Liver (tissue), 9 donors: ENCODE data around the gene NOS1. TPM values are rescaled to one million over a fixed set of nuclear protein-coding genes. Genes with fewer than 3 reads are reported as not detected.

Experiments used
- DNase-seq: peaks from one replicate; pipeline ENCODE4 v3.0.0-alpha.2; 2017; ENCODE audit warnings: low spot score
- H3K27ac ChIP-seq, 2 donors: one replicate each; pipeline ENCODE4 v1.7.0; 2013; ENCODE audit warnings: inconsistent platforms in 2 of 2, low read length in 2 of 2, control low read depth in 1 of 2, low read depth in 1 of 2, mild to moderate bottlenecking in 1 of 2
- H3K27me3 ChIP-seq, 4 donors: one replicate each; pipeline versions ENCODE4 v1.6.1 to v1.7.0; 2013; ENCODE audit warnings: low read length in 3 of 4, inconsistent platforms in 1 of 4, mild to moderate bottlenecking in 1 of 4, moderate library complexity in 1 of 4; ENCODE audit not compliant: control insufficient read depth in 4 of 4, insufficient read depth in 4 of 4
- H3K36me3 ChIP-seq, 4 donors: one replicate each; pipeline versions ENCODE4 v1.6.1 to v1.7.0; 2013; ENCODE audit warnings: low read length in 3 of 4, mild to moderate bottlenecking in 3 of 4, low read depth in 1 of 4, moderate library complexity in 1 of 4; ENCODE audit not compliant: control insufficient read depth in 4 of 4, insufficient read depth in 3 of 4
- H3K4me1 ChIP-seq, 4 donors: one replicate each; pipeline versions ENCODE4 v1.6.1 to v1.7.0; 2013; ENCODE audit warnings: low read length in 3 of 4, mild to moderate bottlenecking in 3 of 4, moderate library complexity in 1 of 4; ENCODE audit not compliant: control insufficient read depth in 4 of 4, insufficient read depth in 4 of 4
- H3K4me3 ChIP-seq, 3 donors: one replicate each; pipeline versions ENCODE4 v1.6.1 to v1.7.0; 2013; ENCODE audit warnings: low read length in 3 of 3, control low read depth in 1 of 3, low read depth in 1 of 3, mild to moderate bottlenecking in 1 of 3
- H3K9ac ChIP-seq, 2 donors: one replicate each; pipeline ENCODE4 v1.7.0; 2013; ENCODE audit warnings: low read length in 2 of 2, mild to moderate bottlenecking in 2 of 2, moderate library complexity in 2 of 2, control low read depth in 1 of 2, low read depth in 1 of 2
- H3K9me3 ChIP-seq, 4 donors: one replicate each; pipeline versions ENCODE4 v1.6.1 to v1.7.0; 2013; ENCODE audit warnings: low read length in 3 of 4; ENCODE audit not compliant: control insufficient read depth in 4 of 4
- EGR1 ChIP-seq, 2 donors: IDR thresholded peaks; 2 replicates each; pipeline ENCODE4 v1.6.1; 2016 to 2018; ENCODE audit warnings: antibody characterized with exemption in 2 of 2, low read depth in 2 of 2
- FOXA1 ChIP-seq: IDR thresholded peaks from 2 replicates; pipeline ENCODE4 v1.6.1; 2016; ENCODE audit warnings: antibody characterized with exemption
- FOXA2 ChIP-seq: IDR thresholded peaks from 2 replicates; pipeline ENCODE4 v1.6.1; 2016; ENCODE audit warnings: antibody characterized with exemption
- GABPA ChIP-seq, 2 donors: IDR thresholded peaks in 1 of 2; conservative IDR thresholded peaks in 1 of 2; 2 replicates each; pipeline ENCODE4 v1.6.1; 2016; ENCODE audit warnings: antibody characterized with exemption in 2 of 2, mild to moderate bottlenecking in 1 of 2, moderate library complexity in 1 of 2
- HNF4A ChIP-seq, 2 donors: conservative IDR thresholded peaks; 2 replicates each; pipeline ENCODE4 v1.6.1; 2016; ENCODE audit warnings: antibody characterized with exemption in 2 of 2, mild to moderate bottlenecking in 2 of 2
- HNF4G ChIP-seq: IDR thresholded peaks from 2 replicates; pipeline ENCODE4 v1.6.1; 2016; ENCODE audit warnings: antibody characterized with exemption
- JUND ChIP-seq, 2 donors: IDR thresholded peaks; 2 replicates each; pipeline ENCODE4 v1.6.1; 2016; ENCODE audit warnings: antibody characterized with exemption in 2 of 2
- NR2F2 ChIP-seq: IDR thresholded peaks from 2 replicates; pipeline ENCODE4 v1.6.1; 2016; ENCODE audit warnings: antibody characterized with exemption
- RAD21 ChIP-seq, 2 donors: IDR thresholded peaks; 2 replicates each; pipeline ENCODE4 v1.6.1; 2016; ENCODE audit warnings: antibody characterized with exemption in 2 of 2, mild to moderate bottlenecking in 2 of 2
- RXRA ChIP-seq, 2 donors: IDR thresholded peaks; 2 replicates each; pipeline ENCODE4 v1.6.1; 2017 to 2018; ENCODE audit warnings: antibody characterized with exemption in 2 of 2, mild to moderate bottlenecking in 1 of 2
- SP1 ChIP-seq: IDR thresholded peaks from 2 replicates; pipeline ENCODE4 v1.6.1; 2018; ENCODE audit warnings: antibody characterized with exemption, mild to moderate bottlenecking
- TAF1 ChIP-seq: conservative IDR thresholded peaks from 2 replicates; pipeline ENCODE4 v1.6.1; 2016; ENCODE audit warnings: antibody characterized with exemption, mild to moderate bottlenecking
- YY1 ChIP-seq: IDR thresholded peaks from 2 replicates; pipeline ENCODE4 v1.6.1; 2016; ENCODE audit warnings: antibody characterized with exemption, mild to moderate bottlenecking
- WGBS: extraction: QIAGEN DNeasy Blood & Tissue Kit; methylation state at CpG from one replicate; pipeline ENCODE4 v1.1.7; 2013; 5-methylcytosine and 5-hydroxymethylcytosine counted together
- polyA plus RNA-seq, 2 donors: library from polyadenylated mRNA; stranded (reverse) in 1 of 2; unstranded in 1 of 2; fragments of 200-250 nt in 1 of 2; fragments of >200 nt in 1 of 2; fragmentation: Nextera tagmentation in 1 of 2; extraction: Ambion mirVana in 1 of 2; gene quantifications; one replicate each; pipeline versions ENCODE4 v1.2.1 to v1.2.3, GENCODE V29; 2013 to 2015
- total RNA-seq, 2 donors: library from RNA; depleted of rRNA; stranded (reverse); fragments of >200 nt; gene quantifications; one replicate each; pipeline ENCODE4 v1.2.3, GENCODE V29; 2014
- TF ChIP-seq, protein P1 (sequence below): fragments of 150-350 bp; IDR thresholded peaks from 2 replicates; pipeline ENCODE4 v1.5.1; 2017; ENCODE audit warnings: improper control_type of control experiment, low read depth, low read length; ENCODE audit not compliant: missing input control
- TF ChIP-seq, protein P2 (sequence below): IDR thresholded peaks from 2 replicates; pipeline ENCODE4 v1.6.1; 2016; ENCODE audit warnings: antibody characterized with exemption
- TF ChIP-seq, protein P3 (sequence below): IDR thresholded peaks from 2 replicates; pipeline ENCODE4 v1.6.1; 2016; ENCODE audit warnings: antibody characterized with exemption
- TF ChIP-seq, protein P4 (sequence below): IDR thresholded peaks from 2 replicates; pipeline ENCODE4 v1.6.1; 2016; ENCODE audit warnings: antibody characterized with exemption
- TF ChIP-seq, protein P5 (sequence below): IDR thresholded peaks from 2 replicates; pipeline ENCODE4 v1.6.1; 2016; ENCODE audit warnings: antibody characterized with exemption, mild to moderate bottlenecking
- donor health status: healthy.
- donor health status: healthy.
- donor health status: healthy.
- donor health status: healthy.
- donor health status: healthy.

NOS1 gene
- total and polyA plus RNA-seq, 4 donors = under 0.01 to 0.08 (median 0.01) TPM; not detected in 1

DNA sequence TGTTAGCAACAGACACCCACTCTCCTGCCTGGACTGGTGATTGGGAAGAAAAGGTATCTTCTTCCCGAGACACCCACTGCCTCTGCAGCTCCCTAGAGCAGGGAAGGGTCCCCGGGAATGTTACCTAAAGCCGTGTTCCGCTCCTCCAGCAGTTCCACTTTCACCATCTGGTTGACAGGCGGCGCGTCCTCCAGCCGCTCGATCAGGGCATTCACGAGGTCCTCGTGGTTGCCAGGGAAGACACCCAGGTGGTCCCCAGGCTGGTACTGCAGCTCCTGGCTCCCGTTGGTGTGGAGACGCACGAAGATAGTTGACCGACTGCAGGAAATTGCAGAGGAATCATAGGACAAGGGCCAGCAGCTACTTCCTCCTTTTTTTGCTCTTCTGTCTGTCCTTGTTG lies 127.0 kb downstream of the NOS1 start:
- Histone ChIP-seq H3K4me3 (no peak overlapping the region), H3K4me1 (no peaks in the 10 kb centered on the region), H3K27ac (no peak overlapping the region), H3K27me3 (no peaks in the 10 kb centered on the region), H3K9ac (no peak overlapping the region), H3K9me3 (no peaks in the 10 kb centered on the region), H3K36me3 (no peaks in the 10 kb centered on the region)
- TF ChIP-seq EGR1 (IDR thresholded peaks at IDR 0.05; ENCODE audit: low read depth in 2 of 2) (no peak), NR2F2 (no peak), RAD21 (IDR thresholded peaks at IDR 0.05) (no peak), RXRA (IDR thresholded peaks at IDR 0.05) (no peak), SP1 (no peak), JUND (IDR thresholded peaks at IDR 0.05) (no peak), FOXA1 (no peak), GABPA (IDR thresholded peaks at IDR 0.05 in 1 of 2, conservative IDR thresholded peaks at IDR 0.05 in 1 of 2) (no peak), HNF4G (no peak), HNF4A (conservative IDR thresholded peaks at IDR 0.05) (no peak), FOXA2 (no peak), YY1 (no peak), TAF1 (no peak)
- TF ChIP-seq, protein P1, sequence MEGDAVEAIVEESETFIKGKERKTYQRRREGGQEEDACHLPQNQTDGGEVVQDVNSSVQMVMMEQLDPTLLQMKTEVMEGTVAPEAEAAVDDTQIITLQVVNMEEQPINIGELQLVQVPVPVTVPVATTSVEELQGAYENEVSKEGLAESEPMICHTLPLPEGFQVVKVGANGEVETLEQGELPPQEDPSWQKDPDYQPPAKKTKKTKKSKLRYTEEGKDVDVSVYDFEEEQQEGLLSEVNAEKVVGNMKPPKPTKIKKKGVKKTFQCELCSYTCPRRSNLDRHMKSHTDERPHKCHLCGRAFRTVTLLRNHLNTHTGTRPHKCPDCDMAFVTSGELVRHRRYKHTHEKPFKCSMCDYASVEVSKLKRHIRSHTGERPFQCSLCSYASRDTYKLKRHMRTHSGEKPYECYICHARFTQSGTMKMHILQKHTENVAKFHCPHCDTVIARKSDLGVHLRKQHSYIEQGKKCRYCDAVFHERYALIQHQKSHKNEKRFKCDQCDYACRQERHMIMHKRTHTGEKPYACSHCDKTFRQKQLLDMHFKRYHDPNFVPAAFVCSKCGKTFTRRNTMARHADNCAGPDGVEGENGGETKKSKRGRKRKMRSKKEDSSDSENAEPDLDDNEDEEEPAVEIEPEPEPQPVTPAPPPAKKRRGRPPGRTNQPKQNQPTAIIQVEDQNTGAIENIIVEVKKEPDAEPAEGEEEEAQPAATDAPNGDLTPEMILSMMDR = no peak
- TF ChIP-seq, protein P2, sequence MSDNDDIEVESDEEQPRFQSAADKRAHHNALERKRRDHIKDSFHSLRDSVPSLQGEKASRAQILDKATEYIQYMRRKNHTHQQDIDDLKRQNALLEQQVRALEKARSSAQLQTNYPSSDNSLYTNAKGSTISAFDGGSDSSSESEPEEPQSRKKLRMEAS = no peak
- TF ChIP-seq, protein P3, sequence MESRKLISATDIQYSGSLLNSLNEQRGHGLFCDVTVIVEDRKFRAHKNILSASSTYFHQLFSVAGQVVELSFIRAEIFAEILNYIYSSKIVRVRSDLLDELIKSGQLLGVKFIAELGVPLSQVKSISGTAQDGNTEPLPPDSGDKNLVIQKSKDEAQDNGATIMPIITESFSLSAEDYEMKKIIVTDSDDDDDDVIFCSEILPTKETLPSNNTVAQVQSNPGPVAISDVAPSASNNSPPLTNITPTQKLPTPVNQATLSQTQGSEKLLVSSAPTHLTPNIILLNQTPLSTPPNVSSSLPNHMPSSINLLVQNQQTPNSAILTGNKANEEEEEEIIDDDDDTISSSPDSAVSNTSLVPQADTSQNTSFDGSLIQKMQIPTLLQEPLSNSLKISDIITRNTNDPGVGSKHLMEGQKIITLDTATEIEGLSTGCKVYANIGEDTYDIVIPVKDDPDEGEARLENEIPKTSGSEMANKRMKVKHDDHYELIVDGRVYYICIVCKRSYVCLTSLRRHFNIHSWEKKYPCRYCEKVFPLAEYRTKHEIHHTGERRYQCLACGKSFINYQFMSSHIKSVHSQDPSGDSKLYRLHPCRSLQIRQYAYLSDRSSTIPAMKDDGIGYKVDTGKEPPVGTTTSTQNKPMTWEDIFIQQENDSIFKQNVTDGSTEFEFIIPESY = no peak
- TF ChIP-seq, protein P4, sequence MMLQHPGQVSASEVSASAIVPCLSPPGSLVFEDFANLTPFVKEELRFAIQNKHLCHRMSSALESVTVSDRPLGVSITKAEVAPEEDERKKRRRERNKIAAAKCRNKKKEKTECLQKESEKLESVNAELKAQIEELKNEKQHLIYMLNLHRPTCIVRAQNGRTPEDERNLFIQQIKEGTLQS = no peak
- TF ChIP-seq, protein P5, sequence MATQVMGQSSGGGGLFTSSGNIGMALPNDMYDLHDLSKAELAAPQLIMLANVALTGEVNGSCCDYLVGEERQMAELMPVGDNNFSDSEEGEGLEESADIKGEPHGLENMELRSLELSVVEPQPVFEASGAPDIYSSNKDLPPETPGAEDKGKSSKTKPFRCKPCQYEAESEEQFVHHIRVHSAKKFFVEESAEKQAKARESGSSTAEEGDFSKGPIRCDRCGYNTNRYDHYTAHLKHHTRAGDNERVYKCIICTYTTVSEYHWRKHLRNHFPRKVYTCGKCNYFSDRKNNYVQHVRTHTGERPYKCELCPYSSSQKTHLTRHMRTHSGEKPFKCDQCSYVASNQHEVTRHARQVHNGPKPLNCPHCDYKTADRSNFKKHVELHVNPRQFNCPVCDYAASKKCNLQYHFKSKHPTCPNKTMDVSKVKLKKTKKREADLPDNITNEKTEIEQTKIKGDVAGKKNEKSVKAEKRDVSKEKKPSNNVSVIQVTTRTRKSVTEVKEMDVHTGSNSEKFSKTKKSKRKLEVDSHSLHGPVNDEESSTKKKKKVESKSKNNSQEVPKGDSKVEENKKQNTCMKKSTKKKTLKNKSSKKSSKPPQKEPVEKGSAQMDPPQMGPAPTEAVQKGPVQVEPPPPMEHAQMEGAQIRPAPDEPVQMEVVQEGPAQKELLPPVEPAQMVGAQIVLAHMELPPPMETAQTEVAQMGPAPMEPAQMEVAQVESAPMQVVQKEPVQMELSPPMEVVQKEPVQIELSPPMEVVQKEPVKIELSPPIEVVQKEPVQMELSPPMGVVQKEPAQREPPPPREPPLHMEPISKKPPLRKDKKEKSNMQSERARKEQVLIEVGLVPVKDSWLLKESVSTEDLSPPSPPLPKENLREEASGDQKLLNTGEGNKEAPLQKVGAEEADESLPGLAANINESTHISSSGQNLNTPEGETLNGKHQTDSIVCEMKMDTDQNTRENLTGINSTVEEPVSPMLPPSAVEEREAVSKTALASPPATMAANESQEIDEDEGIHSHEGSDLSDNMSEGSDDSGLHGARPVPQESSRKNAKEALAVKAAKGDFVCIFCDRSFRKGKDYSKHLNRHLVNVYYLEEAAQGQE = no peak
- WGBS = 86% methylated on average over 15 of the region's 15 CpGs
- DNase-seq = no peak
